Kidney epithelial cell (primary cell): Measurements from ENCODE around the gene PTPRT. TPM values are rescaled to one million over a fixed set of nuclear protein-coding genes. Genes with fewer than 3 reads are reported as not detected.

ENCODE experiments used
- DNase-seq: peaks from one replicate; pipeline ENCODE4 v3.0.0-alpha.2; 2010; ENCODE audit warnings: low read depth
- H3K27me3 ChIP-seq: 2 replicates; pipeline ENCODE4 v1.6.0; 2011; ENCODE audit warnings: low read length; ENCODE audit not compliant: control insufficient read depth, insufficient read depth
- H3K36me3 ChIP-seq: 2 replicates; pipeline ENCODE4 v1.5.1; 2011; ENCODE audit warnings: low read length; ENCODE audit not compliant: control insufficient read depth, insufficient read depth
- H3K4me3 ChIP-seq: 2 replicates; pipeline ENCODE4 v1.5.1; 2011; ENCODE audit warnings: low read depth, mild to moderate bottlenecking, control low read depth, low read length
- CTCF ChIP-seq: IDR thresholded peaks from 2 replicates; pipeline ENCODE4 v1.5.1; 2011; ENCODE audit warnings: mild to moderate bottlenecking, moderate library complexity, low read length, control low read depth, inconsistent platforms; ENCODE audit not compliant: insufficient read depth, poor library complexity, severe bottlenecking
- total RNA-seq: library from RNA; depleted of rRNA; stranded (reverse); fragments of >200 nt; gene quantifications from 2 replicates; pipeline ENCODE4 v1.2.3, GENCODE V29; 2015

PTPRT gene
- total RNA-seq, 1 donor from 2014 or later, result 0.25 TPM

- DNase-seq, result no peak
- no peak overlapping the region for H3K4me3 ChIP-seq
- no peaks in the 10 kb centered on the region for H3K27me3 ChIP-seq
- H3K36me3 ChIP-seq, result no peaks in the 10 kb centered on the region
- no peak for TF ChIP-seq CTCF
Measured at GRCh38 chr20:42429761-42430458, 759.8 kb downstream of the PTPRT start.

- H3K36me3 ChIP-seq, result no peaks in the 10 kb centered on the region
- H3K4me3 ChIP-seq, result no peak overlapping the region
- no peak for DNase-seq
- no peak for TF ChIP-seq CTCF
- no peaks in the 10 kb centered on the region for H3K27me3 ChIP-seq
Measured at GRCh38 chr20:42419814-42420532, 769.7 kb downstream of the PTPRT start.

GRCh38 chr20:42406826-42407225 is 782.9 kb downstream of the PTPRT start:
- no peak for DNase-seq
- no peak for TF ChIP-seq CTCF
- Histone ChIP-seq H3K27me3 (no peaks in the 10 kb centered on the region), H3K4me3 (no peak overlapping the region), H3K36me3 (no peaks in the 10 kb centered on the region)

GRCh38 chr20:42402455-42402854 is 787.3 kb downstream of the PTPRT start:
- no peaks in the 10 kb centered on the region for H3K27me3 ChIP-seq
- no peak for DNase-seq
- no peaks in the 10 kb centered on the region for H3K36me3 ChIP-seq
- TF ChIP-seq CTCF, result no peak
- no peak overlapping the region for H3K4me3 ChIP-seq

- no peak for TF ChIP-seq CTCF
- no peaks in the 10 kb centered on the region for H3K27me3 ChIP-seq
- no peak for DNase-seq
- no peak overlapping the region for H3K4me3 ChIP-seq
- no peaks in the 10 kb centered on the region for H3K36me3 ChIP-seq
Measured at GRCh38 chr20:42401613-42402012, 788.1 kb downstream of the PTPRT start.
